ENCODE results near the gene CIT.

GRCh38 chr12:119705182-119705581, 171.9 kb downstream of the CIT start:
- no peak for TF ChIP-seq POLR2A (IDR thresholded peaks at IDR 0.05; ENCODE audit: low read depth, low read length)
- TF ChIP-seq, protein P1, sequence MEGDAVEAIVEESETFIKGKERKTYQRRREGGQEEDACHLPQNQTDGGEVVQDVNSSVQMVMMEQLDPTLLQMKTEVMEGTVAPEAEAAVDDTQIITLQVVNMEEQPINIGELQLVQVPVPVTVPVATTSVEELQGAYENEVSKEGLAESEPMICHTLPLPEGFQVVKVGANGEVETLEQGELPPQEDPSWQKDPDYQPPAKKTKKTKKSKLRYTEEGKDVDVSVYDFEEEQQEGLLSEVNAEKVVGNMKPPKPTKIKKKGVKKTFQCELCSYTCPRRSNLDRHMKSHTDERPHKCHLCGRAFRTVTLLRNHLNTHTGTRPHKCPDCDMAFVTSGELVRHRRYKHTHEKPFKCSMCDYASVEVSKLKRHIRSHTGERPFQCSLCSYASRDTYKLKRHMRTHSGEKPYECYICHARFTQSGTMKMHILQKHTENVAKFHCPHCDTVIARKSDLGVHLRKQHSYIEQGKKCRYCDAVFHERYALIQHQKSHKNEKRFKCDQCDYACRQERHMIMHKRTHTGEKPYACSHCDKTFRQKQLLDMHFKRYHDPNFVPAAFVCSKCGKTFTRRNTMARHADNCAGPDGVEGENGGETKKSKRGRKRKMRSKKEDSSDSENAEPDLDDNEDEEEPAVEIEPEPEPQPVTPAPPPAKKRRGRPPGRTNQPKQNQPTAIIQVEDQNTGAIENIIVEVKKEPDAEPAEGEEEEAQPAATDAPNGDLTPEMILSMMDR (IDR thresholded peaks at IDR 0.05; ENCODE audit: extremely low read depth in 1 of 2, insufficient read depth in 1 of 2, low read depth in 1 of 2, low read length in 2 of 2): no peak
- TF ChIP-seq EZH2 (IDR thresholded peaks at IDR 0.05; ENCODE audit: borderline replicate concordance, low read depth, low read length, severe bottlenecking): no peak
- TF ChIP-seq POLR2AphosphoS5 (IDR thresholded peaks at IDR 0.05; ENCODE audit: insufficient read depth, low read depth, low read length): no peak
- TF ChIP-seq JUN (IDR thresholded peaks at IDR 0.05; ENCODE audit: borderline replicate concordance, insufficient read depth, insufficient read length, low read depth): no peak
